Measurements from ENCODE around the gene TFIP11.

DNA sequence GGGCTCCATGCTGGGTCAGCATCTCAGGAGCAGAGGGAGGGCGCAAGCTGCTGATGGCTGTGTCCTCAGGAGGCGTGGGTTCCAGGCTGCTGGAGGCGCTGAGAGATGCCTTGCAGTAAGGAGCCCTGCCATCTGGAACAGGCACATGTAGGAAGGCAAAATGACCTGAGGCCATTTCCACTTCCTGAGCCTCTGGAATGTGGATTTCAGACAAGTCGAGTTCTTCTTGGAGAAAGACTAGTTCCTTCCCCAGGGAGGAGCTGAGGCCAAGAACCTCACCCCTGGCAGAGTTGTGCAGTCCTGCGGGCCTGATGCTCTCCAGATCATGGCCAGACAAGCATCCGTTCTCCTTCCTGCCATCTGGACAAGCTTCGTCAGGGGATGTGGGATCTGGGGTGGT, 48.0 kb downstream of the TFIP11 start:
- TF ChIP-seq FOXJ3 (CRISPR knock-in tag; IDR thresholded peaks at IDR 0.05; ENCODE audit: borderline replicate concordance) = no peak
- TF ChIP-seq ZNF549 (CRISPR knock-in tag; IDR thresholded peaks at IDR 0.05) = no peak
- TF ChIP-seq EED (CRISPR knock-in tag; IDR thresholded peaks at IDR 0.05) = no peak
- no peak for TF ChIP-seq ZNF354B (CRISPR knock-in tag; IDR thresholded peaks at IDR 0.05)
- no peak for TF ChIP-seq MAZ (IDR thresholded peaks at IDR 0.05; ENCODE audit: borderline replicate concordance, low read depth, low read length)
- no peak for TF ChIP-seq MAZ (CRISPR knock-in tag; IDR thresholded peaks at IDR 0.05; ENCODE audit: low read depth)
- TF ChIP-seq, protein P1, sequence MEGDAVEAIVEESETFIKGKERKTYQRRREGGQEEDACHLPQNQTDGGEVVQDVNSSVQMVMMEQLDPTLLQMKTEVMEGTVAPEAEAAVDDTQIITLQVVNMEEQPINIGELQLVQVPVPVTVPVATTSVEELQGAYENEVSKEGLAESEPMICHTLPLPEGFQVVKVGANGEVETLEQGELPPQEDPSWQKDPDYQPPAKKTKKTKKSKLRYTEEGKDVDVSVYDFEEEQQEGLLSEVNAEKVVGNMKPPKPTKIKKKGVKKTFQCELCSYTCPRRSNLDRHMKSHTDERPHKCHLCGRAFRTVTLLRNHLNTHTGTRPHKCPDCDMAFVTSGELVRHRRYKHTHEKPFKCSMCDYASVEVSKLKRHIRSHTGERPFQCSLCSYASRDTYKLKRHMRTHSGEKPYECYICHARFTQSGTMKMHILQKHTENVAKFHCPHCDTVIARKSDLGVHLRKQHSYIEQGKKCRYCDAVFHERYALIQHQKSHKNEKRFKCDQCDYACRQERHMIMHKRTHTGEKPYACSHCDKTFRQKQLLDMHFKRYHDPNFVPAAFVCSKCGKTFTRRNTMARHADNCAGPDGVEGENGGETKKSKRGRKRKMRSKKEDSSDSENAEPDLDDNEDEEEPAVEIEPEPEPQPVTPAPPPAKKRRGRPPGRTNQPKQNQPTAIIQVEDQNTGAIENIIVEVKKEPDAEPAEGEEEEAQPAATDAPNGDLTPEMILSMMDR (CRISPR knock-in tag; IDR thresholded peaks at IDR 0.05) = no peak
- TF ChIP-seq HNRNPL (IDR thresholded peaks at IDR 0.05; ENCODE audit: low read depth, low read length) = no peak
- no peak for TF ChIP-seq MYC (CRISPR knock-in tag; IDR thresholded peaks at IDR 0.05; ENCODE audit: borderline replicate concordance)
- TF ChIP-seq ATF1 (CRISPR knock-in tag; IDR thresholded peaks at IDR 0.05) = no peak
- TF ChIP-seq, protein P2, sequence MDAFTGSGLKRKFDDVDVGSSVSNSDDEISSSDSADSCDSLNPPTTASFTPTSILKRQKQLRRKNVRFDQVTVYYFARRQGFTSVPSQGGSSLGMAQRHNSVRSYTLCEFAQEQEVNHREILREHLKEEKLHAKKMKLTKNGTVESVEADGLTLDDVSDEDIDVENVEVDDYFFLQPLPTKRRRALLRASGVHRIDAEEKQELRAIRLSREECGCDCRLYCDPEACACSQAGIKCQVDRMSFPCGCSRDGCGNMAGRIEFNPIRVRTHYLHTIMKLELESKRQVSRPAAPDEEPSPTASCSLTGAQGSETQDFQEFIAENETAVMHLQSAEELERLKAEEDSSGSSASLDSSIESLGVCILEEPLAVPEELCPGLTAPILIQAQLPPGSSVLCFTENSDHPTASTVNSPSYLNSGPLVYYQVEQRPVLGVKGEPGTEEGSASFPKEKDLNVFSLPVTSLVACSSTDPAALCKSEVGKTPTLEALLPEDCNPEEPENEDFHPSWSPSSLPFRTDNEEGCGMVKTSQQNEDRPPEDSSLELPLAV (CRISPR knock-in tag; conservative IDR thresholded peaks at IDR 0.05; ENCODE audit: low read depth) = no peak

Measured in HepG2 (cell line).